ENCODE data around the gene SPPL3.

DNA sequence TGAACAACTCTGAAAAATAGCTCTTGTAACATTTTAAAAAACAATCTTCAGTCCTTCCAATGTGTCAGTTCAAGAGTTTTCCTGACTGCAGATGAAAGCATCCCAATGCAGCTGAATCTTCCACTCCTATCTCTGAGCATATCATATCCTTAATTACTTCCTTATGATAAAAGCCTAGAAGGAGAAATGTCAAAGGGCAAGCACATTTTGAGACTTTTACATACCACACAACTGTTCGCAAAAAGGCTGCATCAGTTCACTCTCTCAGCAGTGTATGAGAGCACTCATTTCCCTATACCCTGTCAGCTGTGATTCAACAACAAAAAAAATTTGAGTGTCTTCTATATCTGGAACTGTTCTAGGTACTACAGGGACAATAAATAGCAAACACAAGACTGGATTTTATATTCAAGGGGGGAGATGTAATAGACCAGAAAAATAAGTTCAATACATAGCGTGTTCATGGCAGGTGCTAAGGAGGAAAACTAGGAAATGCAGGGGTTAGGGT lies 112.4 kb downstream of the SPPL3 start:
- no peak for TF ChIP-seq POLR2A (IDR thresholded peaks at IDR 0.05; ENCODE audit: low read length)
- TF ChIP-seq GATA1 (IDR thresholded peaks at IDR 0.05; ENCODE audit: low read depth, low read length): no peak

Measured in erythroblast (primary cell).